Ascending aorta (tissue), 2 donors: Measurements from ENCODE around the gene CORO2A. TPM values are rescaled to one million over a fixed set of nuclear protein-coding genes. Genes with fewer than 3 reads are reported as not detected.

Source experiments
- DNase-seq, 2 donors: peaks; one replicate each; pipeline ENCODE4 v3.0.0-alpha.2; 2019; ENCODE audit warnings: low spot score in 2 of 2
- H3K27ac ChIP-seq, 2 donors: fragments of 200-600 bp; sonication (generic); one replicate each; pipeline ENCODE4 v1.5.1; 2016 to 2017; ENCODE audit warnings: mild to moderate bottlenecking in 1 of 2
- H3K27me3 ChIP-seq: fragments of 200-600 bp; sonication (generic); one replicate; pipeline ENCODE4 v1.5.1; 2017
- H3K36me3 ChIP-seq, 2 donors: fragments of 200-600 bp; sonication (generic); one replicate each; pipeline ENCODE4 v1.5.1; 2016
- H3K4me1 ChIP-seq, 2 donors: fragments of 200-600 bp; sonication (generic); one replicate each; pipeline ENCODE4 v1.5.1; 2016 to 2017; ENCODE audit warnings: mild to moderate bottlenecking in 1 of 2
- H3K4me3 ChIP-seq, 2 donors: fragments of 200-600 bp; sonication (generic); one replicate each; pipeline ENCODE4 v1.5.1; 2016 to 2017; ENCODE audit warnings: mild to moderate bottlenecking in 1 of 2
- H3K9me3 ChIP-seq, 2 donors: fragments of 200-600 bp; sonication (generic); one replicate each; pipeline ENCODE4 v1.5.1; 2016
- intact Hi-C: fragments of 100-400 bp; cut with DNase I; formaldehyde crosslinking; loops from one replicate; pipeline ENCODE4 v1.15.1; 2023
- total RNA-seq: library from RNA; depleted of rRNA; stranded (reverse); fragments of >200 nt; gene quantifications from one replicate; pipeline ENCODE4 v1.1.0, GENCODE V29; 2016
- TF ChIP-seq, protein P1 (sequence below), 3 experiments: fragments of 200-600 bp in 2 of 3; fragments of 450-650 bp in 1 of 3; sonication (generic) in 2 of 3; IDR thresholded peaks; one replicate each; pipeline ENCODE4 v1.5.1; 2016 to 2019; ENCODE audit warnings: antibody characterized with exemption in 3 of 3, mild to moderate bottlenecking in 1 of 3, moderate library complexity in 1 of 3

The CORO2A gene
- total RNA-seq, 1 donor from 2014 or later: 9.0 TPM

DNA sequence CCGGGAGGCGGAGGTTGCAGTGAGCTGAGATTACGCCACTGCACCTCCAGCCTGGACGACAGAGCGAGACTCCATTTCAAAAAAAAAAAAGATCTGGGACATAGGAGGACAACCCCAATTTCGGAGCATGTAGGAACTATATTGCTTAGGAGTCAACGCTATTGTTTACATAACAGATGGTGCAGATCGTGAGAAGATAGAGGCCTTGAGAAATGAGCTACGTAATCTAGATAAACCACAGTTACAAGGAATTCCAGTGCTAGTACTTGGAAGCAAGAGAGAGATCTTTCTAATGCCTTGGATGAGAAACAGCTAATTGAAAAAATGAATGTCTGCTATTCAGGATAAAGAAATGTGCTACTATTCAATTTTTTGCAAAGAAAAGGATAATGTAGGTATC lies 42.7 kb upstream of the CORO2A start:
- Histone ChIP-seq H3K36me3 (peaks cover 14 to 22% of the 10 kb centered on the region in 2 donors), H3K4me3 (no peak overlapping the region), H3K4me1 (no peaks in the 10 kb centered on the region), H3K27me3 (no peaks in the 10 kb centered on the region), H3K9me3 (no peaks in the 10 kb centered on the region), H3K27ac (no peak overlapping the region)
- DNase-seq: no peak
- intact Hi-C loops: no loop called here
- TF ChIP-seq, protein P1, sequence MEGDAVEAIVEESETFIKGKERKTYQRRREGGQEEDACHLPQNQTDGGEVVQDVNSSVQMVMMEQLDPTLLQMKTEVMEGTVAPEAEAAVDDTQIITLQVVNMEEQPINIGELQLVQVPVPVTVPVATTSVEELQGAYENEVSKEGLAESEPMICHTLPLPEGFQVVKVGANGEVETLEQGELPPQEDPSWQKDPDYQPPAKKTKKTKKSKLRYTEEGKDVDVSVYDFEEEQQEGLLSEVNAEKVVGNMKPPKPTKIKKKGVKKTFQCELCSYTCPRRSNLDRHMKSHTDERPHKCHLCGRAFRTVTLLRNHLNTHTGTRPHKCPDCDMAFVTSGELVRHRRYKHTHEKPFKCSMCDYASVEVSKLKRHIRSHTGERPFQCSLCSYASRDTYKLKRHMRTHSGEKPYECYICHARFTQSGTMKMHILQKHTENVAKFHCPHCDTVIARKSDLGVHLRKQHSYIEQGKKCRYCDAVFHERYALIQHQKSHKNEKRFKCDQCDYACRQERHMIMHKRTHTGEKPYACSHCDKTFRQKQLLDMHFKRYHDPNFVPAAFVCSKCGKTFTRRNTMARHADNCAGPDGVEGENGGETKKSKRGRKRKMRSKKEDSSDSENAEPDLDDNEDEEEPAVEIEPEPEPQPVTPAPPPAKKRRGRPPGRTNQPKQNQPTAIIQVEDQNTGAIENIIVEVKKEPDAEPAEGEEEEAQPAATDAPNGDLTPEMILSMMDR (IDR thresholded peaks at IDR 0.05): no peak

DNA sequence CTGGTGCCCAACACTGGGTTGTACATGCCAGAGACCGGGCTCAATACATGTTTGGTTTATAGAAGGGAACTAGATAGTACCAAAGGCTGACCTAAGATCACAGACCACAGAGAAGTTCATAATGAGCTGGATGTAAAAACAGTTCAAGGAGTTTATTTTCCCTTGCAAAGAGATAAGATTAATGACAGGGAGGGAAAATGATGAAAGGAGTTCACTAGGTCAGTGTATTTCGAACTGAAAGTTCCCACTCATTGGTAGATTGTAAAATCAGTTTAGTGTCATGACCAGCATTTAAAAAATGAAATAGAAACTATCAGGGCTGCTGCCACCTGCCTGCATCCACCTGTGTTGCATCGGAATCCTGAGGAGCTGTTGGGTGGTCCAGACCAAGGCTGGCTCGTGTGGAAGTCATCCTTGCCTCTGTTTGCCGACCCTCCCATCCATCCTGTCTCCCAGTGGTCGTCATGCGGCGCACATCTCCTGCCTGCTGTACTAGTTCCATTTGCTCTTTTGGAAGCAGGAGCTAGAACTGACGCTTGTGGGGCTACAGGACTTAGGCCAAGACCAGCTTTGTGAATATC lies 41.9 kb upstream of the CORO2A start:
- Histone ChIP-seq H3K4me3 (no peak overlapping the region), H3K27ac (no peak overlapping the region), H3K27me3 (no peaks in the 10 kb centered on the region), H3K4me1 (no peaks in the 10 kb centered on the region), H3K9me3 (no peaks in the 10 kb centered on the region), H3K36me3 (peaks cover 14 to 29% of the 10 kb centered on the region in 2 donors)
- TF ChIP-seq, protein P1 (IDR thresholded peaks at IDR 0.05): no peak
- DNase-seq: no peak
- intact Hi-C loops: no loop called here

DNA sequence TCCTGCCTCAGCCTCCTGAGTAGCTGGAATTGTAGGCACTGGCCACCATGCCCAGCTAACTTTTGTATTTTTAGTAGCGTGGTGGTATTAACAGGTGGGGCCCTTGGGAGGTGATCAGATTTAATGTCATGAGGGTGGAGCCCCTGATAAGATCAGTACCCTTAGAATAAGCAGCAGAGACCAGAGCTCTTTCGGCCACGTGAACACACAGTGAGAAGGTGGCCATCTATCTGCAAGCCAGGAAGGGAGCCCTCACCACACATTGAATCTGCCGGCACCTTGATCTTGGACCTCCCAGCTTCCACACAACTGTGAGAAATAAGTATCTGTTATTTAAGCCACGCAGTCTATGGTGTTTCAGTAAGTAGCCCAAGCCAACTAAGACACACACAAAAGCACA lies 40.5 kb upstream of the CORO2A start:
- H3K9me3 ChIP-seq: no peaks in the 10 kb centered on the region
- no peak overlapping the region for H3K4me3 ChIP-seq
- DNase-seq: no peak
- peaks cover 24 to 43% of the 10 kb centered on the region in 2 donors for H3K36me3 ChIP-seq
- no peaks in the 10 kb centered on the region for H3K27me3 ChIP-seq
- H3K4me1 ChIP-seq: no peaks in the 10 kb centered on the region
- no peak overlapping the region for H3K27ac ChIP-seq
- intact Hi-C loops: no loop called here
- TF ChIP-seq, protein P1 (IDR thresholded peaks at IDR 0.05): no peak

DNA sequence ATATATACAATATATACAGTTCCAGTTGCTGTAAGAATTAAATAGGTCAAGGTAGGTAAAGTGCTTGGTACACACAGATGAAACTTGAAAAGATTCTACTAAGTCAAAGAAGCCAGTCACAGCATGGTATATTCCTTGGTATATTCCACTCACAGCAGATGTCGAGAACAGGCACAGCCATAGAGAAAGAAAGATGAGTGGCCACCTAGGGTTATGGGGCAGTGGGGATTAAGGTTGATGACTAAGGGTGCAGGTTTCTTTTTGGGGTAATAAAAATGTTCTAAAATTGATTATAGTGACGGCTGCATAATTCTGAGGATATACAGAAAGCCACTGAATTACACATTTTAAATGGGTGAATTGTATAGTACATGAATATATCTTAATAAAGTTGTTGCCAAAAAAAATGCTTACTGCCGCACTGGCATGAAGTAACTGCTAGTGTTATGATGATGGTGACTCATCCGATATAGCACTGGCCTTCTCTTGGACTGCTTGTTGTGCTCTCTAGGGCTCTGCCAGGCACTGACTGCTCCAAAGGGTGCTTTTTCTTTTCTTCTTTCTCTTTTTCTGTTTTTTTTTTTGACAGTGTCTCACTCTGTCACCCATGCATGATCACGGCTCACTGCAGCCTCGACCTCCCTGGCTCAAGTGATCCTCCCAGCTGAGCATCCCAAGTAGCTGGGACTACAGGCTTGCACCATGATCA lies 39.5 kb upstream of the CORO2A start:
- intact Hi-C loops: no loop called here

DNA sequence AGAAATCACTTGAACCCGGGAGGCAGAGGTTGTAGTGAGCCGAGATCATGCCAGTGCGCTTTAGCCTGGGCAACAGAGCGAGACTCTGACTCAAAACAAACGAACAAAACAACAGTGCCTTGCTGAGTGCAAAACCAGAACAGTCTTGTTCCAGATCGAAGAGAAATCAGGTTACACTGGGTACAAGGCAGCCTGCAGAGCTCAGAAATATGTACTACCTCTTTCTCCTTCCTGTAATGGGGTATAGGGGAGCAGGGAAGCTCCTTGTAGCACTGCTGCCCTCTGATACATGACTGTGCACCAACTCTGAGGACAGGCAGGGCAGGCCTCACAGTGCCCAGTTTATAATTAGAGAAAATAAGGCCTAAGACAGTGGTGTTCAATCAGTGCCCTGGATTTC lies 38.4 kb upstream of the CORO2A start:
- intact Hi-C loops: no loop called here
- no peak overlapping the region for H3K27ac ChIP-seq
- no peak overlapping the region for H3K4me3 ChIP-seq
- no peak for DNase-seq
- TF ChIP-seq, protein P1 (IDR thresholded peaks at IDR 0.05): no peak
- H3K27me3 ChIP-seq: no peaks in the 10 kb centered on the region
- no peaks in the 10 kb centered on the region for H3K4me1 ChIP-seq
- H3K36me3 ChIP-seq: peaks cover 39 to 60% of the 10 kb centered on the region in 2 donors
- H3K9me3 ChIP-seq: no peaks in the 10 kb centered on the region

More for the DNA sequence above, 39.5 kb upstream of the CORO2A start:
- Histone ChIP-seq H3K4me3 (no peak overlapping the region), H3K27me3 (no peaks in the 10 kb centered on the region), H3K27ac (no peak overlapping the region), H3K9me3 (no peaks in the 10 kb centered on the region), H3K4me1 (no peaks in the 10 kb centered on the region), H3K36me3 (peaks cover 29 to 49% of the 10 kb centered on the region in 2 donors)
- no peak for DNase-seq
- TF ChIP-seq, protein P1 (IDR thresholded peaks at IDR 0.05): no peak
